K562 (cell line): ENCODE data around the gene SCYL1. TPM values are rescaled to one million over a fixed set of nuclear protein-coding genes. Genes with fewer than 3 reads are reported as not detected.

Source experiments
- CEBPG ChIP-seq, 3 experiments: fragments of 200-800 bp in 1 of 3; sonication (Bioruptor generic) in 1 of 3; sonication (generic) in 1 of 3; formaldehyde crosslinking in 1 of 3; IDR thresholded peaks in 2 of 3; conservative IDR thresholded peaks in 1 of 3; 2 replicates each; pipeline versions ENCODE4 v1.6.1 to v1.8.0; 2016 to 2022; ENCODE audit warnings: missing compliant biosample characterization in 2 of 3, missing genetic modification characterization in 2 of 3, mild to moderate bottlenecking in 1 of 3, missing genetic modification reagents in 1 of 3
- MGA ChIP-seq: fragments of 450-650 bp; IDR thresholded peaks from 2 replicates; pipeline ENCODE4 v1.6.1; 2016; ENCODE audit warnings: mild to moderate bottlenecking, moderate library complexity
- MTA1 ChIP-seq: fragments of 450-650 bp; IDR thresholded peaks from 2 replicates; pipeline ENCODE4 v1.6.1; 2017; ENCODE audit warnings: borderline replicate concordance
- THAP7 ChIP-seq: fragments of 250-450 bp; sonication (Bioruptor Pico); IDR thresholded peaks from 2 replicates; pipeline ENCODE4 v1.5.0; 2021
- ZBTB40 ChIP-seq, 2 experiments: fragments of 450-650 bp in 1 of 2; sonication (generic) in 1 of 2; formaldehyde crosslinking in 1 of 2; IDR thresholded peaks; 2 replicates each; pipeline versions ENCODE4 v1.7.1 to v1.9.0; 2016 to 2022; ENCODE audit warnings: inconsistent platforms in 1 of 2, mild to moderate bottlenecking in 1 of 2, missing genetic modification reagents in 1 of 2
- ZEB2 ChIP-seq: fragments of 450-650 bp; IDR thresholded peaks from 2 replicates; pipeline ENCODE4 v1.6.1; 2016
- polyA plus RNA-seq, 8 experiments: library from polyadenylated mRNA; depleted of rRNA in 4 of 8; stranded (reverse) in 5 of 8; unstranded in 3 of 8; fragments of >200 nt; fragmentation: Nextera tagmentation in 2 of 8; fragmentation: Illumina TruSeq in 1 of 8; extraction: Ambion mirVana in 2 of 8; extraction: Trizol in 1 of 8; gene quantifications; 2 replicates each; pipeline versions ENCODE4 v1.2.1 to v1.2.3, GENCODE V29; 2011 to 2014; ENCODE audit warnings: inconsistent platforms in 1 of 8, missing spikeins in 1 of 8
- total RNA-seq, 7 experiments: library from RNA; depleted of rRNA in 6 of 7; stranded (reverse); fragments of >200 nt in 6 of 7; fragmentation: Illumina TruSeq in 2 of 7; extraction: Trizol in 2 of 7; gene quantifications; 2 replicates each; pipeline versions ENCODE4 v1.2.1 to v1.2.3, GENCODE V29; 2011 to 2021; ENCODE audit warnings: low replicate concordance in 1 of 7

Gene SCYL1
- total and polyA plus RNA-seq, 9 of the 15 experiments (the other 6 are each of a cell fraction or from before 2014, with no cell fraction given), result 1.9 to 145 (median 57.6) TPM

GRCh38 chr11:65498727-65498976, 26.2 kb upstream of the SCYL1 start (continued):
- TF ChIP-seq THAP7 (no peak), MTA1 (0 out of 2 replicates have a peak, but pooled peaks have one; percentile 56), CEBPG (CRISPR knock-in tag; IDR thresholded peaks at IDR 0.05) (peak; percentile 1; the same call in 1 of the 2 replicates), CEBPG (tag; conservative IDR thresholded peaks at IDR 0.05 in 1 of 2, IDR thresholded peaks at IDR 0.05 in 1 of 2) (peak; percentile 64 to 86; a peak in 3 of 4 replicates), MGA (no peak), ZBTB40 (IDR thresholded peaks at IDR 0.05) (0 out of 2 replicates have a peak, but pooled peaks have one; percentile 49), ZBTB40 (CRISPR knock-in tag; IDR thresholded peaks at IDR 0.05) (no peak), ZEB2 (no peak)
